ENCODE measurements around the gene ANO1.
"Not testable (repeated sequence)": the region's sequence is repeated elsewhere in the genome, so short reads cannot be mapped to it uniquely, and the experiment has no call there.

ANO1 gene

GRCh38 chr11:70194792-70195791 lies 117.0 kb downstream of the ANO1 start:
- no peak overlapping the region for H3K27ac ChIP-seq
- no peak for TF ChIP-seq ZFX (IDR thresholded peaks at IDR 0.05)
- TF ChIP-seq, protein P1, sequence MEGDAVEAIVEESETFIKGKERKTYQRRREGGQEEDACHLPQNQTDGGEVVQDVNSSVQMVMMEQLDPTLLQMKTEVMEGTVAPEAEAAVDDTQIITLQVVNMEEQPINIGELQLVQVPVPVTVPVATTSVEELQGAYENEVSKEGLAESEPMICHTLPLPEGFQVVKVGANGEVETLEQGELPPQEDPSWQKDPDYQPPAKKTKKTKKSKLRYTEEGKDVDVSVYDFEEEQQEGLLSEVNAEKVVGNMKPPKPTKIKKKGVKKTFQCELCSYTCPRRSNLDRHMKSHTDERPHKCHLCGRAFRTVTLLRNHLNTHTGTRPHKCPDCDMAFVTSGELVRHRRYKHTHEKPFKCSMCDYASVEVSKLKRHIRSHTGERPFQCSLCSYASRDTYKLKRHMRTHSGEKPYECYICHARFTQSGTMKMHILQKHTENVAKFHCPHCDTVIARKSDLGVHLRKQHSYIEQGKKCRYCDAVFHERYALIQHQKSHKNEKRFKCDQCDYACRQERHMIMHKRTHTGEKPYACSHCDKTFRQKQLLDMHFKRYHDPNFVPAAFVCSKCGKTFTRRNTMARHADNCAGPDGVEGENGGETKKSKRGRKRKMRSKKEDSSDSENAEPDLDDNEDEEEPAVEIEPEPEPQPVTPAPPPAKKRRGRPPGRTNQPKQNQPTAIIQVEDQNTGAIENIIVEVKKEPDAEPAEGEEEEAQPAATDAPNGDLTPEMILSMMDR (conservative IDR thresholded peaks at IDR 0.05) = no peak

- TF ChIP-seq, protein P1 (conservative IDR thresholded peaks at IDR 0.05) = no peak
- no peak for TF ChIP-seq ZFX (IDR thresholded peaks at IDR 0.05)
- no peak overlapping the region for H3K27ac ChIP-seq
Observed at GRCh38 chr11:70200212-70200844, 122.2 kb downstream of the ANO1 start.

DNA sequence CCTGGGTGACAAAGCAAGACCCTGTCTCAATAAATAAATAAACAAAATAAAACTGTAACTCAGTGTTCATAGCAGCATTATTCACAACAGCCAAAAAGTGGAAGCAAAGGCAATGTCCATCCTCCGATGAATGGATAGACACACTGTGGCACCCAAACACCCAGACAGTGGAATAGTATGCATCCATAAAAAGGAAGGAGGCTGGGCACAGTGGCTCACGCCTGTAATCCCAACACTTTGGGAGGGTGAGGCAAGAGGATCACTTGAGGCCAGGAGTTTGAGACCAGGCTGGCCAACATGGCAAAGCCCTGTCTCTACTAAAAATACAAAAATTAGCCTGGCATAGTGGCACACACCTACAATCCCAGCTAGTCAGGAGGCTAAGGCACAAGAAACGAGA lies 122.9 kb downstream of the ANO1 start:
- not testable (repeated sequence) for H3K27ac ChIP-seq

DNA sequence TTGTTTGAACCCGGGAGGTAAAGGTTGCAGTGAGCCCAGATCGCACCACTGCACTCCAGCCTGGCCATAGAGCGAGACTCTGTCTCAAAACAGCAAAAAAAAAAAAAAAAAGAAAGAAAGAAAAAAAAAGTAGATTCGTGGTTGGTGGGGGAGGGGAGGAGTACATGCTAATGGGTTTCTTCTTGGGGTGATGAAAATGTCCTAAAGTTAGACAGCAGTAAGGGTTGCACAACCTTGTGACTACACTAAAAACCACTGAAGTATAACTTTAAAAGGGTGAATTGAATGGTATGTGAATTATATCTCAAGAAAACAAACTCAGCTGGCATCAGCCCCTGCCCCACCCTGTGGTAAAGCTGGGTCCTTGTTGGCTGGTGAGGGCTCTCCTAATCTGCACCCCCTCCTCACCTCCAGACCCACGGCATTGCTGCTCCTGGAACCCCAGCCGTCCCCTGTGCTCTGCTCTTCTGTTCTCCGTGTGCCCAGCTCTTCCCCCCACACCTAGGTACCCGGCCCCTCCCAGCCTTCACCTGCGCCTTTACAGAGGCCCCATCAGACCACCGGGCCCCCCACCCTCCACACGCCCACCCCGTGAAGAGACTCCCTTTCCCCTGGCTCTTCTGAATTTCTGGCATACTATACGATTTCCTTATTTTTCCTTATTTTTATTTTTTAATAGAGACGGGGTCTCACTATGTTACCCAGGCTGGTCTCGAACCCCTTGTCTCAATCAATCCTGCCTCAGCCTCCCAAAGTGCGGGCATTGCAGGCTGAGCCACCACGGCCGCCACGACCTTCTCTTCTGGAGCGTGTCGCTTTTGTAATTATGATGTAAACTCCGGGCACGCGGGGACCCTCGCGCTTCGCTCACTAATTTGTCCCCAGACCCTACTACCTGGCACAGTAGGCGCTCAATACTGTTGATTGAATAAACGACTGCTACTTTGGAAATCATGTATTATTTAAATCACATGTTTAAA lies 124.1 kb downstream of the ANO1 start:
- H3K27ac ChIP-seq = peak overlapping the region; percentile 97
- TF ChIP-seq ZFX (IDR thresholded peaks at IDR 0.05) = no peak
- TF ChIP-seq, protein P1 (conservative IDR thresholded peaks at IDR 0.05) = no peak

GRCh38 chr11:70202920-70203750 lies 125.0 kb downstream of the ANO1 start, which contains the start of gene FADD:
Gene FADD, plus strand, starts transcription at chr11:70203296. Its CDS starts 164 bp downstream, at chr11:70203460.
- peak; percentile 85; the same call in 1 of the 2 replicates for TF ChIP-seq ZFX (IDR thresholded peaks at IDR 0.05)
- TF ChIP-seq, protein P1 (conservative IDR thresholded peaks at IDR 0.05) = no peak
- H3K27ac ChIP-seq = peak within 1 kb of the TSS; percentile 97

GRCh38 chr11:70203751-70204465 lies 125.8 kb downstream of the ANO1 start:
- TF ChIP-seq, protein P1 (conservative IDR thresholded peaks at IDR 0.05) = no peak
- peak; percentile 58; the same call in 1 of the 2 replicates for TF ChIP-seq ZFX (IDR thresholded peaks at IDR 0.05)
- H3K27ac ChIP-seq = peak overlapping the region; percentile 97
